HEK293T (cell line): Measurements from ENCODE around the gene ADSL.

Experiments used
- CTCF ChIA-PET: fragments of 350-600 bp; formaldehyde crosslinking; extraction: SDS; loops from one replicate; lab custom pipeline; 2021; ENCODE audit warnings: antibody characterized with exemption, inconsistent platforms; lab: Yijun Ruan, JAX
- POLR2A ChIA-PET: fragments of 350-600 bp; formaldehyde crosslinking; extraction: SDS; loops from one replicate; lab custom pipeline; 2020; ENCODE audit warnings: antibody characterized with exemption, inconsistent platforms; lab: Yijun Ruan, JAX
- DNase-seq: peaks from one replicate; pipeline ENCODE4 v3.0.0; 2012; ENCODE audit warnings: mixed read lengths; ENCODE audit errors: extremely low spot score
- ARNT ChIP-seq: fragments of 450-650 bp; IDR thresholded peaks from 2 replicates; pipeline ENCODE4 v1.6.1; 2017; ENCODE audit warnings: mild to moderate bottlenecking
- BHLHE40 ChIP-seq: fragments of 450-650 bp; IDR thresholded peaks from 2 replicates; pipeline ENCODE4 v1.6.1; 2016; ENCODE audit warnings: mild to moderate bottlenecking, moderate library complexity, borderline replicate concordance
- CTBP1 ChIP-seq: fragments of 450-650 bp; IDR thresholded peaks from 2 replicates; pipeline ENCODE4 v1.6.1; 2016; ENCODE audit warnings: borderline replicate concordance
- ELF4 ChIP-seq: fragments of 450-650 bp; IDR thresholded peaks from 2 replicates; pipeline ENCODE4 v1.6.1; 2017; ENCODE audit warnings: antibody characterized with exemption
- FOXA1 ChIP-seq: fragments of 450-650 bp; IDR thresholded peaks from 2 replicates; pipeline ENCODE4 v1.6.1; 2016; ENCODE audit warnings: mild to moderate bottlenecking
- FOXK2 ChIP-seq: fragments of 450-650 bp; IDR thresholded peaks from 2 replicates; pipeline ENCODE4 v1.6.1; 2016; ENCODE audit warnings: mild to moderate bottlenecking
- FOXM1 ChIP-seq: fragments of 450-650 bp; IDR thresholded peaks from 2 replicates; pipeline ENCODE4 v1.6.1; 2017; ENCODE audit warnings: mild to moderate bottlenecking, borderline replicate concordance
- HDGF ChIP-seq: fragments of 450-650 bp; IDR thresholded peaks from 2 replicates; pipeline ENCODE4 v1.6.1; 2017; ENCODE audit warnings: antibody characterized with exemption, borderline replicate concordance
- L3MBTL2 ChIP-seq: fragments of 450-650 bp; conservative IDR thresholded peaks from 2 replicates; pipeline ENCODE4 v1.6.1; 2016; ENCODE audit warnings: mild to moderate bottlenecking
- LEF1 ChIP-seq: fragments of 450-650 bp; IDR thresholded peaks from 2 replicates; pipeline ENCODE4 v1.6.1; 2017; ENCODE audit warnings: mild to moderate bottlenecking, borderline replicate concordance
- NFRKB ChIP-seq: fragments of 450-650 bp; IDR thresholded peaks from 2 replicates; pipeline ENCODE4 v1.6.1; 2016; ENCODE audit warnings: mild to moderate bottlenecking, moderate library complexity
- SP1 ChIP-seq: fragments of 450-650 bp; IDR thresholded peaks from 2 replicates; pipeline ENCODE4 v1.6.1; 2017
- SUZ12 ChIP-seq: fragments of 450-650 bp; IDR thresholded peaks from 2 replicates; pipeline ENCODE4 v1.6.1; 2016; ENCODE audit warnings: mild to moderate bottlenecking
- TARDBP ChIP-seq: fragments of 450-650 bp; IDR thresholded peaks from 2 replicates; pipeline ENCODE4 v1.6.1; 2016
- ZNF384 ChIP-seq: fragments of 450-650 bp; IDR thresholded peaks from 2 replicates; pipeline ENCODE4 v1.6.1; 2016
- TF ChIP-seq, protein P1 (sequence below): fragments of 450-650 bp; IDR thresholded peaks from 2 replicates; pipeline ENCODE4 v1.6.1; 2016

The ADSL gene

DNA sequence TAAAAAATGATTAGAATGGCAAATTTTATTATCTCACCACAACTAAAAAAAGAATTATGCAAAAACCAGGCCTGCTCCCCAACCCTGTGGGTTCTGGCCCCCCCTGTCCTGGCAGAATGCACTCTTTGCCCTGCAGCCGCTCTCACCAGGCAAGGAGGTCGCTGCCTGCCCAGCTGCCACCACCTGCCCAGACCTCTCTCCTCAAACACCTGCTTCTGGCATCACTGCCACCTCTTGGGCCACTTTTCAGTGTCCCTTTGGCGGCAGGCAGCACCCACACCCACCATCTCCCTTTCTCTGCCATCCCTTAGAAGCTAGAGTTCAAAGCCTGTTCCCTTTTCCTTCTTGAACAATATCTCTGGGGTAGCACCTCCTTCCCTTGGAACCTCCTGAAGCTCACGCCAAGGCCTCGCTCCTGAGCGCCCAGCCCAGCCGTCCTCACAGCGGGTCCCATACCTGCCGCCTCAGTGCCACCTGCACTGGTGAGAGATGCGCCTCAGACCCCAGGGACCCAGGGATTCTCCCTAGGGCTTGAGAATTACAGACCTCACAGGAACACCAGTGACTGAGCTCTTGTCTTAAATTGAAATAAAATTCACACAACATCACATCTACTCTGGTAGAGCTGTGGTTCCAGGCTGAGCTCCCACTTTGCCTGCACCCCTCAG, 68.7 kb downstream of the ADSL start:
- TF ChIP-seq SP1 = no peak
- TF ChIP-seq FOXA1 = no peak
- no peak for TF ChIP-seq CTBP1
- no peak for TF ChIP-seq BHLHE40
- DNase-seq = no peak
- ChIA-PET POLR2A (no interaction called here), CTCF (interaction anchor here (1.0 kb wide), 1 partner anchor 22 kb away, joined by 4 read pairs; no protein-coding TSS in a partner anchor)

DNA sequence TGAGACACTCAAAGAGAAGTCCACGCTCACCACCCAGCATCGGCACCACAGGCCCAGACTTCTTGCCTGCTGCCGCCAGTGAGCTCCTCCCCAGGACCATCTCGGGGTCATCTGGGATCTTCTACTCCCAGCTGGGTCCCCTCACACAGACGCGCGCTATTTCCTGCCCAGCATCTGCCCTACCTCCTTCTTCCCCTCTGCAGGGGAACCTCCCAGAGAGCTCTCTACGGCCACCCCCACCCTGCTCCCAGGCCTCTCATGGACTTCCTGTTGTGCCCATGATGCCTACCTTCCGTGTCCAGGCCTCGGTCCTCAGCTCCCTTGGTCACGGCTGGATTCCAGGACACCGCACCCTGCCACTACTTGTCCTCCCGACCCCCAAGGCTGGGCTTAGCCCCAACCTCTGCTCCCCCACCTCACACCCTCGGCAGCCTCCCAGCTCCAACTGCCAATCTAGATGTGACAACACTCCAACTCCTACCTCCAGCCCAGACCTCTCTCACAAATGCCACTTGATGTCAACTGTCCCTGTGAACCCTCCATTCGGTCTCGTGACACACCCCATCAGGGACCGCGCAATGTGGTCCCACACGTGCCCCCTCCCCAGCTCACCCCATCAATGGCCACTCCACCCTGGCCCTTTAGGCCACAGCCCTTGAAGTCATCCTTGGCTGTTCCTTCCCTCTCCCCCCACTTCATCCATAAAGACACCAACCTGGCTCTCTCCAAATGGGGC, 69.4 kb downstream of the ADSL start:
- CTCF ChIA-PET = interaction anchor here (1.0 kb wide), 1 partner anchor 21 kb away, joined by 4 read pairs; no protein-coding TSS in a partner anchor
- DNase-seq = no peak
- POLR2A ChIA-PET = interaction anchor here (1.2 kb wide), 1 partner anchor 372 kb away, joined by 3 read pairs; no protein-coding TSS in a partner anchor
- TF ChIP-seq CTBP1 (no peak), ELF4 (no peak), SUZ12 (no peak), FOXA1 (no peak), LEF1 (no peak), NFRKB (no peak), SP1 (no peak), HDGF (no peak), FOXK2 (no peak), FOXM1 (no peak), ZNF384 (no peak), ARNT (no peak), BHLHE40 (no peak), L3MBTL2 (no peak), TARDBP (no peak)
- TF ChIP-seq, protein P1, sequence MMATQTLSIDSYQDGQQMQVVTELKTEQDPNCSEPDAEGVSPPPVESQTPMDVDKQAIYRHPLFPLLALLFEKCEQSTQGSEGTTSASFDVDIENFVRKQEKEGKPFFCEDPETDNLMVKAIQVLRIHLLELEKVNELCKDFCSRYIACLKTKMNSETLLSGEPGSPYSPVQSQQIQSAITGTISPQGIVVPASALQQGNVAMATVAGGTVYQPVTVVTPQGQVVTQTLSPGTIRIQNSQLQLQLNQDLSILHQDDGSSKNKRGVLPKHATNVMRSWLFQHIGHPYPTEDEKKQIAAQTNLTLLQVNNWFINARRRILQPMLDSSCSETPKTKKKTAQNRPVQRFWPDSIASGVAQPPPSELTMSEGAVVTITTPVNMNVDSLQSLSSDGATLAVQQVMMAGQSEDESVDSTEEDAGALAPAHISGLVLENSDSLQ = no peak

DNA sequence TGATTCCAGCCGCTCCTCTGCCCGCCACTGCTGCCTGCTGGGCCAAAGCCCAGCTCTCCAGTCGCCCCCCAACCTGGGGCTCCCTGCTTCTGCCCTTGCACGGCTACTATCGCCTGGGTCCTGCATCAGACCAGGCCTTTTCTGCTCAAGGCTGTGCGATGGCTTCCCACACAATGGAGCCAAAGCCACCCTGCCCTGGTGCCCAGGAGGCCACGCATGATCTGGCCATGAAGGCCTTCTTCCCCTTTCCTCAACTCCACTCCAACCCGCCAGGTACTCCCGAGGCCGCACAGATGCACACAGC, 69.9 kb downstream of the ADSL start:
- no peak for DNase-seq
- ChIA-PET POLR2A (interaction anchor here (1.2 kb wide), 1 partner anchor 372 kb away, joined by 3 read pairs; no protein-coding TSS in a partner anchor), CTCF (no interaction called here)
- no peak for TF ChIP-seq FOXM1
- TF ChIP-seq ELF4 = no peak
- no peak for TF ChIP-seq SP1
- TF ChIP-seq HDGF = no peak
- TF ChIP-seq, protein P1 = no peak
- TF ChIP-seq FOXA1 = no peak
- TF ChIP-seq ARNT = no peak
- TF ChIP-seq TARDBP = no peak
- TF ChIP-seq SUZ12 = no peak
- no peak for TF ChIP-seq FOXK2
- no peak for TF ChIP-seq NFRKB
- no peak for TF ChIP-seq L3MBTL2
- TF ChIP-seq BHLHE40 = no peak
- no peak for TF ChIP-seq LEF1
- TF ChIP-seq CTBP1 = no peak
- no peak for TF ChIP-seq ZNF384

DNA sequence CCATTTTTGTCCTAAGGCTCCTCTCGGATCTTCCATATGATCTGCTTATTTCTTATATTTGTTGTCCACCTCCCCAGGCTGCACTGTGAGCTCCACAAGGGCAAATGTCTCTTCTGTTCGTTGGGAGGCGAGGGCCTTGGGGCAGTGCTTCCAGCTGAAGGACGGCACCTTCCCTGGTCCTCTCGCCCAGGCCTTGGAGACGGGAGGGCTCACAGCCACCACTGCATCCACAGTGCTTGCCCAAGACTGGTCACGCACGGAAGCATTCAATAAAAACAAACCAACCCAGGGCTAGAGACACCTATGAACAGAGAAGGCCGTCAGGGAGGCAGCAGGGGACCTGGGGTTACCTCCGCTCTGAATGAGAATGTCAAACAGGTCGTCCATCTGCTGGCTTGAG, 70.3 kb downstream of the ADSL start:
- TF ChIP-seq ZNF384 (no peak), TARDBP (no peak), FOXM1 (no peak), SP1 (no peak), SUZ12 (no peak), CTBP1 (no peak), ARNT (no peak), FOXA1 (no peak), NFRKB (no peak), ELF4 (no peak), FOXK2 (no peak), HDGF (no peak), LEF1 (no peak), BHLHE40 (no peak), L3MBTL2 (no peak)
- TF ChIP-seq, protein P1 = no peak
- POLR2A ChIA-PET = interaction anchor here (1.2 kb wide), 1 partner anchor 373 kb away, joined by 3 read pairs; no protein-coding TSS in a partner anchor
- CTCF ChIA-PET = no interaction called here
- no peak for DNase-seq

DNA sequence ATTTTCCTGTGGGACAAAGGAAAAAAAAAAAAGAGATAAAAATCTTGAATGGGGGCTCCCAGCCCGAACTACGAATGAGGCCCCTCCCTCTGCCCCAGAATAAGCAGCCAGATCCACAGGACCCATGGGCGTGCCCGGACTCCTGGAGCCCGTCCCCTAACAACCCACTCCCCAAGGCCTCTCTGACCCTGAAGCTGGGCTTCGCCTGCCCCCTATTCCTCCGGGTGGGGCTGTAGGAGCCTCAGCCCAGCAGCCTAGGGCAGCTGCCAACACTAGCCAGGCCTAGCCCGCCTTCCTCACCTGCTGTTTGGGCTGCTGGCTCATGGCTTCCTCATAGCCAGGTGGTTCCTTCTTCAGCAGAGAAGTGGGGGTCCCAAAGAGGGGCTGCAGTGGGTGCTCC, 70.7 kb downstream of the ADSL start:
- TF ChIP-seq FOXM1 = no peak
- TF ChIP-seq FOXK2 = no peak
- no peak for TF ChIP-seq LEF1
- TF ChIP-seq FOXA1 = no peak
- TF ChIP-seq ELF4 = no peak
- POLR2A ChIA-PET = interaction anchor here (1.2 kb wide), 1 partner anchor 373 kb away, joined by 3 read pairs; no protein-coding TSS in a partner anchor
- CTCF ChIA-PET = no interaction called here
- no peak for DNase-seq

DNA sequence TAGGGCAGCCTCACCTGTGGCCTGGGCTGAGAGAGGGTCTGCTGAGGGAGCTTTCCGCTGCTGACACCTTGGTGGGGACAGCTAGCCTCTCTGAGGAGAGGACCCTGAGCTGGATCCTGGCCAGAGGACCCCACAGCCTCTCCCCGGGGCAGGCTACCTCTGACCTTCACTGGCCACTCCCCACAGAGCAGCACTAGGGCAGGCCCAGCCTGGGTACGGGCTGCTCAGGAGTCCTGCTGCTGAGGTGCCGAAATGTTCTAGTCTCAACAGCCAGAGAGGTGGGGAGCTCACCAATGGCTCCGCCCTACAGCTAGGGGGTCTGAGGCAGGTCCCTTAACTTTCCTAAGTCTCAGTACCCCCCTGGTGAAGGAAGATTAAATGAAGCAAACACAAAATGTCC, 71.6 kb downstream of the ADSL start:
- CTCF ChIA-PET = no interaction called here
- DNase-seq = no peak
- POLR2A ChIA-PET = no interaction called here
- TF ChIP-seq TARDBP (no peak), ZNF384 (no peak), BHLHE40 (no peak), NFRKB (no peak), SP1 (no peak), SUZ12 (no peak), CTBP1 (no peak), FOXK2 (no peak), L3MBTL2 (no peak), HDGF (no peak)
- TF ChIP-seq, protein P1 = no peak
